ENCODE data around the gene DLGAP3.

The DLGAP3 gene

DNA sequence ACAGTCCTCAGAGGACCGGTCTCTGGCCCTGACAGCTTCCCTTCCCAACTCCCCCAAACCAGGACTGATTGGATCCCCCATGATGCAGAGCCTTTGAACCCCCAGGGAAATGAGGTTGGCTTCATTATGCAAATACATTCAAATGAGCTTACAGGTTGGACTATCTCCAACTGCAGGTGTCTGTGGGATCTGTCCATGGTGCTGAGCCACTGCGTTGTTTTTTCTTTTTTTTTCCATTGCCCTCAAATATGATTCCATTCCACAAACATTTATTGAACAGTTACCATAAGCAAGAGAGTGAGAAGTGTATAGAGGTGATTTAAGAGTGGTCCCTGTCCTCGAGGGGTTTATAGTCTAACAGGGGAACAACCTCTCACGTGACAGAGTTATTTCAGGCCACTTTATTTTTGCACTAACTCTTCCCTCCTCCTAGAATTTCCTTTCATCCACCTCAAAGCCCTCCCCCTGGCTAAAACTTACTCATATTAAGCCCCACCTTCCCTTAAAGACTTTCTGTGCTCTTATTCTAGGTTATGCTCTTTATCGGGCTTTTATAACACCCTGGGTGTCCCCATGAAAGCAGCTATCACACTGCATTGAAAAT is 21.9 kb downstream of the DLGAP3 start:
- TF ChIP-seq, protein P1, sequence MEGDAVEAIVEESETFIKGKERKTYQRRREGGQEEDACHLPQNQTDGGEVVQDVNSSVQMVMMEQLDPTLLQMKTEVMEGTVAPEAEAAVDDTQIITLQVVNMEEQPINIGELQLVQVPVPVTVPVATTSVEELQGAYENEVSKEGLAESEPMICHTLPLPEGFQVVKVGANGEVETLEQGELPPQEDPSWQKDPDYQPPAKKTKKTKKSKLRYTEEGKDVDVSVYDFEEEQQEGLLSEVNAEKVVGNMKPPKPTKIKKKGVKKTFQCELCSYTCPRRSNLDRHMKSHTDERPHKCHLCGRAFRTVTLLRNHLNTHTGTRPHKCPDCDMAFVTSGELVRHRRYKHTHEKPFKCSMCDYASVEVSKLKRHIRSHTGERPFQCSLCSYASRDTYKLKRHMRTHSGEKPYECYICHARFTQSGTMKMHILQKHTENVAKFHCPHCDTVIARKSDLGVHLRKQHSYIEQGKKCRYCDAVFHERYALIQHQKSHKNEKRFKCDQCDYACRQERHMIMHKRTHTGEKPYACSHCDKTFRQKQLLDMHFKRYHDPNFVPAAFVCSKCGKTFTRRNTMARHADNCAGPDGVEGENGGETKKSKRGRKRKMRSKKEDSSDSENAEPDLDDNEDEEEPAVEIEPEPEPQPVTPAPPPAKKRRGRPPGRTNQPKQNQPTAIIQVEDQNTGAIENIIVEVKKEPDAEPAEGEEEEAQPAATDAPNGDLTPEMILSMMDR (IDR thresholded peaks at IDR 0.05; ENCODE audit: extremely low read depth, missing control alignments) = no peak
- DNase-seq (ENCODE audit: low spot score) = no peak

DNA sequence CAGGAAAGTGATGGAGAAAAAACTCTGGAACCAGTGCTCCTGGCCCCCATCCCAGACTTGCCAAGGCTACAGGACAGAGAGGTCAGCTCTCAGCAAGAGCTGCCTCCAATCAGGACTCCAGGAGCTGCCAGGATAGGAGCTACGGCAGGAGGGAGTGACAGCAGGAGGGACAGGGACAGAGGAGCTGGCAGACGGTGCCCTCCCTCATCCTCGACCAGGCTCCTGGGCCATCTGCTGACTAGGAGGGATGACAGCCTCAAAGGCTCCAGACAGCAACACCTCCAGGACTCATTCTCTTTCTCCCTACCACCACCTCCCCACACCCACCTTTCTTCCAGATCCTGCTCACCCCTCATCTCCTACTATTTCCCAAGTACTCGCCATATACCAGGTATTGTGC is 22.7 kb downstream of the DLGAP3 start:
- TF ChIP-seq, protein P1 (IDR thresholded peaks at IDR 0.05; ENCODE audit: extremely low read depth, missing control alignments) = no peak
- DNase-seq (ENCODE audit: low spot score) = no peak

DNA sequence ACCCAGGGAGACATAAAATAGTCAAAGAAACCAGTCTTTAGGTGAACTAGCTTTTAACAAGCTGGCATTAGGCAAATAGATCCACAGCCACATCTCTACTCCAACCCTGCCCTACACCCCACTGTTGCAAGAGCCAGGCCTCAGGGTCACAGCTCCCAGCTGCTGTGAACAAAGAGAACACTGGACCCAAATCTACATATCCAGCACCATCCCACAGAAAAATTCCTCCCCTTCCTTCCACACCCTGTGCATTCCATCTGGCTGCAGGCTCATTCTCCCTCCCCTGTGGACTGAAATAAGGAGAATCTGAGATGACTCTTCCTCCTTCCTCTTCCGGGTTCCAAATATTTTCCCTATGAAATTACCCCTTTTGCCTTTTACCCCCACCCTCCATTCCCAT is 23.2 kb downstream of the DLGAP3 start:
- no peak for DNase-seq (ENCODE audit: low spot score)
- TF ChIP-seq, protein P1 (IDR thresholded peaks at IDR 0.05; ENCODE audit: extremely low read depth, missing control alignments) = no peak

DNA sequence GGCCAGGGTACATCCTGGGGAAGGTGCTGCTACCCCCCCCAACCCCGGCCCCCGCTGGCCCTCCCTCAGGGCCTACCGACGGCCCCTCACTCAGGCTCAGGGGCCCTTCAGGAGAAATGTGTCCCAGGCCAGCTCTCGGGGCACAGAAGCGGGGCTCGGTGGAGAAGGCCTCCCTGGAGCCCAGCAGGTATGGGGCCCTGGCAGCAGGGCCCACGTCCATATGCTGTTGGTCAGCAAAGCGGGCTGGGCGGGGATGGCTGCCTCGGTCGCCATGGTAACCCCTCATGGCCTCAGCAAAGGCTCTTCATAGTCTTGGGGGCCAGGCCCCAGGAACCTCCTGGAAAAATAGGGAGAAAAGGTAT is 24.4 kb downstream of the DLGAP3 start:
- no peak for DNase-seq (ENCODE audit: low spot score)
- TF ChIP-seq, protein P1 (IDR thresholded peaks at IDR 0.05; ENCODE audit: extremely low read depth, missing control alignments) = no peak

DNA sequence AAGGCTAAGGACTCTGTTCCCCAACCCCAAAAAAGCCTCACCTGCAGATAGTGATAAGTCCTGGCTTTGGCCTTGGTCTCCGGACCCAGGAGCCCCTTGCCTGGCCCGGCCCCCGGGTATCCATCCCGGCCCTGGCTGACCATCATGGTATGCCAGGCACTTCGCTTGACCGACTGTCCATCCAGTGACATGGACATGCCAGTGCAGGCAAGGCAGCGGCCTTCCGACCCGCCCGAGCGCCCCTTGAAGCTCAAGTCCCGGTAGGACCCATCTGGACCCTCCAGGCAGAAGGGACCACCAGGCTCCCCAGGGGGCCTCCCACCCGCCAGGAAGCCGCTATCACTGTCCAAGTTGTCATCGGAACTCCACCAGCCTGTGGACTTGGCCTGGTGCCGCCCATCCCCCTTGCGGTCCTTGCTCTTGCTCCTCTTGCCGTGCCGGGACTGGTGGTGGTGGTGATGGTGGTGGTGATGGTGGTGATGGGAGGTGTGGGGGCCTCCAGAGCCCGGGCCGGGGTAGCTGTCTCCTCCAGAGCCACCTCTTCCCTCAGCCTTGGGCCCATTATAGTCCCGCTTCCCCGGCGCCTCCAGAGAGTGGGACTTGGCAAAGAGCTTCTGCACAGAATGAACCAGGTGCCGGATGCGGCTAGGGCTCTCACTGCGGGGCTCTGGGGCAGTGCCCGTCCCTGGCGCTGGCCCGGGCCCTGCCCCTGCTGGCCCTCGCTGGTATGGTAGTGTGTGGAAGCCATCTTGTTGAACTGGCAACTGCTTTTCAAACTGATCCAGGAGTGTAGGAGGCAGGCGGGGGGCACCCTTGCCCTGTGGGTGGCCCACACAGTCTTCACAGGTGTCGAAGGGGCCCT is 25.0 kb downstream of the DLGAP3 start:
- no peak for DNase-seq (ENCODE audit: low spot score)
- TF ChIP-seq, protein P1 (IDR thresholded peaks at IDR 0.05; ENCODE audit: extremely low read depth, missing control alignments) = no peak

DNA sequence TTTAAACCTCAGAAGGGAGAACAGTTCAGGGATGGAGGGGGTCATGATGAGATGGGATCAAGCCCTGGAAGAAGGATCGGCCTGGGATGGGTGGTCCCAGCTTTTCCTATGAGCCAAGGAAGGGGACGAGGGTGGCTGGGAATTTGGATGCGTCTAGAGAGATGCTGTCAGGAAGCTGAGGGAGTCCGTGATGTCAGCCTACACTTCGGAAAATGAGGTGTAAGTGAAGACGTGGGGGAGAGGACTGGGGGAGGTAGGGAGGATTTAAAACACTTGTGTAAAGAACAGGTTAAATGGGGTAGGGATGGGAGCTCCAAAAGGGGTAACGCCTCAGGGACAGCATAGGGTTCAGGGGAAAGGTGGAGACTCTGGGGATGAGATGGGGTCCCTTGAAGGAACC is 27.5 kb downstream of the DLGAP3 start:
- TF ChIP-seq, protein P1 (IDR thresholded peaks at IDR 0.05; ENCODE audit: extremely low read depth, missing control alignments) = no peak
- DNase-seq (ENCODE audit: low spot score) = no peak

DNA sequence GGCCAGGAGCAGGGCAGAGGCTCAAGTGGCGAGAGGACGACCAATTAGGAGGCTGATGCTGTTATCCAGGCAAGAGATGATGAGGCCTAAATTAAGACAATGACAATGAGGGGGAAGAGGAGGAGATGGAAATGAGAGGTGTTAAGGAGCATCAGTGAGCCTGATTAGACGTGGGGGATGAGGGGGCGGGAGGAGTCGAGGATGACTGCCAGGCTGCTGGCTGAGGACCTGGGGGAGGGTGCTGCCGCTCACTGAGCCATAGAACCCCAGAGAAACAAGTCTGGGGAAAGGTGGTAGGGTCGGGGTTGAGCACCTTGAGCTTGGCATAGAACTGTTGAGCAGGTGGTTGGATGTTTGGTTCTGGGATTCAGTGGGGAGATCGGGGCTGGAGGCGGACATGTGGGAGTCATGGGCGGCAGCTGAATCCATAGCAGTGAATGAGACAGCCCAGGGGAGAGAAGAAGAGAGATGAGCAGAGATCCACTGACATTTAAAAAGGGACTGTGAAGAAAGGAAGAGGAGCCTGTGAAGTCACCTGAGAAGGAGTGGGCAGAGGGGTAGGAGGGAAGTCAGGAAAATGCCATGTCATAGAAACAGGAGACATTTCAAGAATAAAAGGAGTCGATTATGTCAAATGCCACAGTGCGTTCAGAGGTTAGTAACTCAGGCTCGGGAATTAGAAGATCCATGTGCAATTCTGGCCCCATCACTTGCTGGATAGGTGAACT is 28.5 kb downstream of the DLGAP3 start:
- no peak for DNase-seq (ENCODE audit: low spot score)
- TF ChIP-seq, protein P1 (IDR thresholded peaks at IDR 0.05; ENCODE audit: extremely low read depth, missing control alignments) = no peak
